Endothelial cell of umbilical vein (primary cell): ENCODE results near the gene DPYD. TPM values are rescaled to one million over a fixed set of nuclear protein-coding genes. Genes with fewer than 3 reads are reported as not detected.

ENCODE experiments used
- BruUV-seq: library from RNA; stranded (reverse); fragments of 400-500 nt; replicated peaks from 2 replicates; lab custom pipeline; 2021; lab: Mats Ljungman, UMichigan
- CTCF ChIA-PET: fragments of 300-600, 350-600 bp; sonication (Branson Sonifier 250); formaldehyde crosslinking; loops from one replicate; lab custom pipeline; 2021; ENCODE audit warnings: antibody characterized with exemption, inconsistent platforms; lab: Charles Lee
- POLR2A ChIA-PET: fragments of 300-600, 350-600 bp; sonication (Branson Sonifier 250); formaldehyde crosslinking; loops from one replicate; lab custom pipeline; 2021; ENCODE audit warnings: antibody characterized with exemption, inconsistent platforms; lab: Charles Lee
- DNase-seq: peaks from one replicate; pipeline ENCODE4 v3.0.0-alpha.2; 2011; ENCODE audit warnings: low read depth, low spot score
- FAIRE-seq: peaks from 2 replicates; lab custom pipeline; 2011; peaks lifted over from hg19 to GRCh38; lab: Jason Lieb, UNC
- H2AFZ ChIP-seq: 2 replicates; pipeline ENCODE4 v1.6.0; 2012; ENCODE audit warnings: low read depth, low read length, control low read depth, inconsistent platforms
- H3K27ac ChIP-seq: 2 replicates; pipeline ENCODE4 v1.5.1; 2011; ENCODE audit warnings: low read depth, mild to moderate bottlenecking, control low read depth, low read length, moderate library complexity; ENCODE audit not compliant: insufficient read depth
- H3K27me3 ChIP-seq, 2 experiments: 2 replicates each; pipeline versions ENCODE4 v1.6.0 to v1.6.1; 2011; ENCODE audit warnings: low read length in 2 of 2, mixed read lengths in 1 of 2; ENCODE audit not compliant: control insufficient read depth in 2 of 2, insufficient read depth in 2 of 2
- H3K36me3 ChIP-seq, 2 experiments: 2 replicates in 1 of 2; 3 replicates in 1 of 2; pipeline ENCODE4 v1.5.1; 2011; ENCODE audit warnings: low read length in 2 of 2, mild to moderate bottlenecking in 1 of 2, moderate library complexity in 1 of 2; ENCODE audit not compliant: control insufficient read depth in 2 of 2, insufficient read depth in 2 of 2; ENCODE audit errors: extremely low read depth in 1 of 2
- H3K4me1 ChIP-seq: 3 replicates; pipeline ENCODE4 v1.5.1; 2011; ENCODE audit warnings: mild to moderate bottlenecking, low read length; ENCODE audit not compliant: control insufficient read depth, insufficient read depth; ENCODE audit errors: extremely low read depth
- H3K4me2 ChIP-seq: 2 replicates; pipeline ENCODE4 v1.6.1; 2011; ENCODE audit warnings: low read length, control low read depth, mixed read lengths; ENCODE audit not compliant: insufficient read depth
- H3K4me3 ChIP-seq, 3 experiments: fragments of 200-600 bp in 1 of 3; sonication (generic), shearing (Covaris generic) in 1 of 3; replicated peaks in 1 of 3; 2 replicates each; pipeline ENCODE4 v1.5.1; 2011 to 2016; ENCODE audit warnings: control low read depth in 3 of 3, low read length in 3 of 3, mild to moderate bottlenecking in 2 of 3, inconsistent platforms in 1 of 3, low read depth in 1 of 3, moderate library complexity in 1 of 3; ENCODE audit not compliant: insufficient read depth in 1 of 3
- H3K79me2 ChIP-seq: 2 replicates; pipeline ENCODE4 v1.6.0; 2012; ENCODE audit warnings: low read length, inconsistent platforms; ENCODE audit not compliant: control insufficient read depth, insufficient read depth
- H3K9ac ChIP-seq: replicated peaks from 2 replicates; pipeline ENCODE3; 2011; ENCODE audit warnings: low read length, control low read depth; ENCODE audit not compliant: insufficient read depth; ENCODE audit errors: extremely low read depth
- H3K9me1 ChIP-seq: replicated peaks from 3 replicates; pipeline ENCODE4 v1.6.0; 2011; ENCODE audit warnings: mild to moderate bottlenecking, low read length; ENCODE audit not compliant: control insufficient read depth, insufficient read depth; ENCODE audit errors: extremely low read depth
- H3K9me3 ChIP-seq: replicated peaks from 2 replicates; pipeline ENCODE4 v1.5.1; 2012; ENCODE audit warnings: low read length, inconsistent platforms; ENCODE audit not compliant: control insufficient read depth, insufficient read depth
- H4K20me1 ChIP-seq: replicated peaks from 2 replicates; pipeline ENCODE3; 2011; ENCODE audit warnings: mild to moderate bottlenecking, low read length; ENCODE audit not compliant: control insufficient read depth, insufficient read depth; ENCODE audit errors: extremely low read depth
- CTCF ChIP-seq, 2 donors: IDR thresholded peaks; 1 replicate in 1 of 2; 2 replicates in 1 of 2; pipeline ENCODE4 v1.5.1; 2011; ENCODE audit warnings: low read length in 2 of 2, mild to moderate bottlenecking in 2 of 2, moderate library complexity in 2 of 2, control low read depth in 1 of 2, inconsistent platforms in 1 of 2, low read depth in 1 of 2; ENCODE audit not compliant: insufficient read depth in 1 of 2; ENCODE audit errors: extremely low read depth in 1 of 2
- EZH2 ChIP-seq: IDR thresholded peaks from 2 replicates; pipeline ENCODE4 v1.6.1; 2012; ENCODE audit warnings: borderline replicate concordance, low read depth, mild to moderate bottlenecking, moderate library complexity, low read length, inconsistent platforms; ENCODE audit not compliant: severe bottlenecking
- FOS ChIP-seq: IDR thresholded peaks from 2 replicates; pipeline ENCODE4 v1.6.1; 2011; ENCODE audit warnings: mild to moderate bottlenecking, low read length, moderate library complexity, borderline replicate concordance; ENCODE audit not compliant: insufficient read depth
- GATA2 ChIP-seq: IDR thresholded peaks from 2 replicates; pipeline ENCODE4 v1.7.0; 2011; ENCODE audit warnings: low read depth, mild to moderate bottlenecking, moderate library complexity, mixed read lengths, low read length; ENCODE audit not compliant: insufficient read length, insufficient read depth
- JUN ChIP-seq: IDR thresholded peaks from 2 replicates; pipeline ENCODE4 v1.6.1; 2011; ENCODE audit warnings: borderline replicate concordance, low read depth; ENCODE audit not compliant: insufficient read length, insufficient read depth
- MAX ChIP-seq: IDR thresholded peaks from 2 replicates; pipeline ENCODE4 v1.6.1; 2011; ENCODE audit not compliant: insufficient read depth, insufficient read length
- MYC ChIP-seq: IDR thresholded peaks from one replicate; pipeline ENCODE4 v1.6.1; 2011; ENCODE audit warnings: mild to moderate bottlenecking, low read depth, low read length
- POLR2A ChIP-seq: IDR thresholded peaks from 2 replicates; pipeline ENCODE4 v1.6.1; 2012; ENCODE audit warnings: low read depth, mild to moderate bottlenecking, control low read depth, low read length
- POLR2AphosphoS5 ChIP-seq: IDR thresholded peaks from 2 replicates; pipeline ENCODE4 v1.6.1; 2012; ENCODE audit warnings: low read depth, mild to moderate bottlenecking, control low read depth, low read length, moderate library complexity; ENCODE audit not compliant: insufficient read depth
- dilution Hi-C: fragments of 300-500 bp; cut with MboI; formaldehyde crosslinking; loops from one replicate; pipeline ENCODE4 v1.15.0; 2019; ENCODE audit warnings: low sequenced_read_pairs; ENCODE audit not compliant: extremely low pct_ligation_motif_present
- intact Hi-C: fragments of 100-400 bp; cut with micrococcal nuclease; formaldehyde crosslinking; loops from one replicate; pipeline ENCODE4 v1.10.0; 2022
- polyA plus RNA-seq, 4 experiments: library from polyadenylated mRNA; depleted of rRNA in 3 of 4; stranded (reverse) in 3 of 4; unstranded in 1 of 4; fragments of >200 nt; gene quantifications; 2 replicates each; pipeline versions ENCODE4 v1.2.1 to v1.2.3, GENCODE V29; 2011 to 2012; ENCODE audit warnings: missing spikeins in 1 of 4
- total RNA-seq: library from RNA; stranded (reverse); gene quantifications from 2 replicates; pipeline ENCODE4 v1.2.3, GENCODE V29; 2021

The DPYD gene
- total and polyA plus RNA-seq, 2 donors (not counting 3 experiments of a cell fraction or from before 2014, with no cell fraction given) = 4.6 to 15.1 TPM

- no peak overlapping the region for H3K9ac ChIP-seq
- H3K79me2 ChIP-seq = no peaks in the 10 kb centered on the region
- ChIA-PET CTCF (interaction anchor here (1.0 to 1.7 kb wide), 3 partner anchors 10 to 70 kb away, joined by 3 to 4 read pairs (median 3); no protein-coding TSS in a partner anchor), POLR2A (no interaction called here)
- intact Hi-C loops (loop anchor here (10.0 kb wide), 1 partner anchor 773 kb away; no protein-coding TSS in a partner anchor), dilution Hi-C loops (no loop called here)
- no peak overlapping the region for H3K27ac ChIP-seq
- no peak for TF ChIP-seq MYC
- TF ChIP-seq EZH2 = no peak
- no peak for TF ChIP-seq JUN
- no peak for TF ChIP-seq CTCF (IDR thresholded peaks at IDR 0.05; ENCODE audit: extremely low read depth in 1 of 2, insufficient read depth in 1 of 2, low read depth in 1 of 2, low read length in 2 of 2)
- TF ChIP-seq GATA2 = no peak
- no peak for TF ChIP-seq FOS
- no peak for TF ChIP-seq POLR2A
- TF ChIP-seq POLR2AphosphoS5 = no peak
- no peak for TF ChIP-seq MAX
- H3K4me1 ChIP-seq = peaks cover 13% of the 10 kb centered on the region
- H3K36me3 ChIP-seq = no peaks in the 10 kb centered on the region
- FAIRE-seq (peak; percentile 31), DNase-seq (peak; percentile 55)
- no peak overlapping the region for H3K4me2 ChIP-seq
- H4K20me1 ChIP-seq = no peaks in the 10 kb centered on the region
- H3K9me3 ChIP-seq = no peaks in the 10 kb centered on the region
- H3K4me3 ChIP-seq = no peak overlapping the region
- no TSS peak for BruUV-seq
- no peak overlapping the region for H2AFZ ChIP-seq
- H3K9me1 ChIP-seq = peaks cover 2% of the 10 kb centered on the region
- no peaks in the 10 kb centered on the region for H3K27me3 ChIP-seq
Measured at GRCh38 chr1:97271916-97272788, 648.7 kb downstream of the DPYD start.
